Colon (tissue), 2 donors: ENCODE measurements around the gene FLYWCH1.
"Not testable (repeated sequence)": the region's sequence is repeated elsewhere in the genome, so short reads cannot be mapped to it uniquely, and the experiment has no call there.

Experiments
- FAIRE-seq: peaks from 2 replicates; lab custom pipeline; 2012; peaks lifted over from hg19 to GRCh38; lab: Jason Lieb, UNC
- donor health status: control.
- donor health status: control.

Gene FLYWCH1

GRCh38 chr16:2900526-2901075 is 11.1 kb upstream of the FLYWCH1 start:
- FAIRE-seq, result no peak

GRCh38 chr16:2902337-2903130 is 9.2 kb upstream of the FLYWCH1 start:
- no peak for FAIRE-seq

GRCh38 chr16:2904100-2904921 is 7.4 kb upstream of the FLYWCH1 start:
- FAIRE-seq, result no peak

- no peak for FAIRE-seq
Measured at GRCh38 chr16:2904922-2905240, 6.8 kb upstream of the FLYWCH1 start.

GRCh38 chr16:2905241-2905987 is 6.3 kb upstream of the FLYWCH1 start:
- FAIRE-seq, result no peak

- FAIRE-seq, result no peak
Measured at GRCh38 chr16:2905988-2906387, 5.7 kb upstream of the FLYWCH1 start.

- not testable (repeated sequence) for FAIRE-seq
Measured at GRCh38 chr16:2907084-2907753, 4.5 kb upstream of the FLYWCH1 start.

GRCh38 chr16:2910441-2910969 is 1.2 kb upstream of the FLYWCH1 start:
- no peak for FAIRE-seq

GRCh38 chr16:2912330-2913199 is 834 bp downstream of the FLYWCH1 start:
- FAIRE-seq, result no peak

- no peak for FAIRE-seq
Measured at GRCh38 chr16:2913603-2914002, 1.9 kb downstream of the FLYWCH1 start.

- no peak for FAIRE-seq
Measured at GRCh38 chr16:2914233-2914632, 2.5 kb downstream of the FLYWCH1 start.

GRCh38 chr16:2915196-2915929 is 3.6 kb downstream of the FLYWCH1 start:
- no peak for FAIRE-seq

GRCh38 chr16:2919511-2920255 is 8.0 kb downstream of the FLYWCH1 start:
- no peak for FAIRE-seq

- no peak for FAIRE-seq
Measured at GRCh38 chr16:2923481-2923880, 11.8 kb downstream of the FLYWCH1 start.

- FAIRE-seq, result no peak
Measured at GRCh38 chr16:2924901-2925755, 13.4 kb downstream of the FLYWCH1 start.

- FAIRE-seq, result no peak
Measured at GRCh38 chr16:2925951-2926649, 14.4 kb downstream of the FLYWCH1 start.

GRCh38 chr16:2926650-2926999 is 14.9 kb downstream of the FLYWCH1 start:
- FAIRE-seq, result no peak
